MM.1S (cell line): ENCODE results near the gene METTL16.

Experiments
- EZH2 ChIP-seq: fragments of 300-600 bp; sonication (generic); optimal IDR thresholded peaks from 2 replicates; pipeline ENCODE3; 2017; ENCODE audit warnings: low read depth, mild to moderate bottlenecking, antibody characterized with exemption, low read length, mixed read lengths
- TF ChIP-seq, protein P1 (sequence below): fragments of 300-600 bp; sonication (generic); IDR thresholded peaks from 2 replicates; pipeline ENCODE4 v1.5.1; 2016; ENCODE audit warnings: antibody characterized with exemption, low read length, mixed read lengths

DNA sequence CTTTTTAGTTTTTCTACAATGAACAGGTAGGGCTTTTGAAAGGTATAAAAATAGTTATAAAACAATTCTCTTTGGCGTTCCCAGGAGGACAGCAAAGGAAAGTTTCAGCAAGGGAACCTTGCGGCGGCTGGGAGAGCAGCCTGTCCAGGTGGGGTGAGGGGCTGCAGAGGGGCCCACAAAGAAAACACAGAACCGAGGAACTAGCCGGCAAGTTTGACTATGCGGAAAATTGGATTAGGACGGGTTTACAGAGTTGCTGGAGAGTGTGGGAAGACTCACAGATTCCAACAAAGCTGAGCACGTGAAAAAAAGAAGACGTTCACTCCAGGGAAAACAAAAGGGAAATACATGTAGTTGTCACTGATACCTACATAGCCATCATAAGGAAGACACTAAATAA, 40.2 kb upstream of the METTL16 start:
- TF ChIP-seq EZH2 = no peak
- TF ChIP-seq, protein P1, sequence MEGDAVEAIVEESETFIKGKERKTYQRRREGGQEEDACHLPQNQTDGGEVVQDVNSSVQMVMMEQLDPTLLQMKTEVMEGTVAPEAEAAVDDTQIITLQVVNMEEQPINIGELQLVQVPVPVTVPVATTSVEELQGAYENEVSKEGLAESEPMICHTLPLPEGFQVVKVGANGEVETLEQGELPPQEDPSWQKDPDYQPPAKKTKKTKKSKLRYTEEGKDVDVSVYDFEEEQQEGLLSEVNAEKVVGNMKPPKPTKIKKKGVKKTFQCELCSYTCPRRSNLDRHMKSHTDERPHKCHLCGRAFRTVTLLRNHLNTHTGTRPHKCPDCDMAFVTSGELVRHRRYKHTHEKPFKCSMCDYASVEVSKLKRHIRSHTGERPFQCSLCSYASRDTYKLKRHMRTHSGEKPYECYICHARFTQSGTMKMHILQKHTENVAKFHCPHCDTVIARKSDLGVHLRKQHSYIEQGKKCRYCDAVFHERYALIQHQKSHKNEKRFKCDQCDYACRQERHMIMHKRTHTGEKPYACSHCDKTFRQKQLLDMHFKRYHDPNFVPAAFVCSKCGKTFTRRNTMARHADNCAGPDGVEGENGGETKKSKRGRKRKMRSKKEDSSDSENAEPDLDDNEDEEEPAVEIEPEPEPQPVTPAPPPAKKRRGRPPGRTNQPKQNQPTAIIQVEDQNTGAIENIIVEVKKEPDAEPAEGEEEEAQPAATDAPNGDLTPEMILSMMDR = no peak
